ENCODE data around the gene NAV2. TPM values are rescaled to one million over a fixed set of nuclear protein-coding genes. Genes with fewer than 3 reads are reported as not detected.

The NAV2 gene
- total RNA-seq, 1 donor from 2014 or later: 10.3 TPM

- H3K9me3 Mint-ChIP-seq: no peaks in the 10 kb centered on the region
- H3K4me3 Mint-ChIP-seq: peak overlapping the region; percentile 50
- ATAC-seq (ENCODE audit: low read depth) (peak; percentile 73), DNase-seq (no peak)
- ChIA-PET POLR2A (interaction anchor here (0.6 to 1.1 kb wide), 2 partner anchors 10 to 11 kb away, joined by 3 read pairs; no protein-coding TSS in a partner anchor), CTCF (interaction anchor here (0.7 kb wide), 1 partner anchor 29 kb away, joined by 3 read pairs; no protein-coding TSS in a partner anchor)
- peak overlapping the region; percentile 77 for H3K27ac Mint-ChIP-seq
- no peaks in the 10 kb centered on the region for H3K36me3 Mint-ChIP-seq (ENCODE audit: low read depth)
- TF ChIP-seq CTCF (IDR thresholded peaks at IDR 0.05): no peak
- peaks cover 28% of the 10 kb centered on the region for H3K4me1 Mint-ChIP-seq
- H3K27me3 Mint-ChIP-seq: peaks cover 47% of the 10 kb centered on the region
- intact Hi-C loops (cut with micrococcal nuclease): no loop called here
These were observed 266.8 kb downstream of the NAV2 start for GRCh38 chr11:19979519-19979845.

GRCh38 chr11:19980388-19980787 lies 267.8 kb downstream of the NAV2 start:
- no peak overlapping the region for H3K4me3 Mint-ChIP-seq
- H3K9me3 Mint-ChIP-seq: no peaks in the 10 kb centered on the region
- DNase-seq (no peak), ATAC-seq (ENCODE audit: low read depth) (no peak)
- CTCF ChIA-PET: interaction anchor here (0.7 kb wide), 1 partner anchor 30 kb away, joined by 3 read pairs; no protein-coding TSS in a partner anchor
- no peaks in the 10 kb centered on the region for H3K36me3 Mint-ChIP-seq (ENCODE audit: low read depth)
- intact Hi-C loops (cut with micrococcal nuclease): no loop called here
- no peak overlapping the region for H3K27ac Mint-ChIP-seq
- H3K4me1 Mint-ChIP-seq: peaks cover 29% of the 10 kb centered on the region
- H3K27me3 Mint-ChIP-seq: peaks cover 47% of the 10 kb centered on the region
- POLR2A ChIA-PET: interaction anchor here (1.1 kb wide), 1 partner anchor 12 kb away, joined by 3 read pairs; no protein-coding TSS in a partner anchor
- TF ChIP-seq CTCF (IDR thresholded peaks at IDR 0.05): no peak

GRCh38 chr11:19980957-19981669 lies 268.5 kb downstream of the NAV2 start:
- Mint-ChIP-seq H3K4me1 (peaks cover 29% of the 10 kb centered on the region), H3K36me3 (ENCODE audit: low read depth) (no peaks in the 10 kb centered on the region), H3K27ac (no peak overlapping the region), H3K27me3 (peaks cover 50% of the 10 kb centered on the region), H3K4me3 (no peak overlapping the region), H3K9me3 (no peaks in the 10 kb centered on the region)
- DNase-seq: no peak
- ATAC-seq (ENCODE audit: low read depth): no peak
- ChIA-PET POLR2A (no interaction called here), CTCF (no interaction called here)
- no peak for TF ChIP-seq CTCF (IDR thresholded peaks at IDR 0.05)
- intact Hi-C loops (cut with micrococcal nuclease): no loop called here

- Mint-ChIP-seq H3K27ac (no peak overlapping the region), H3K27me3 (peaks cover 37% of the 10 kb centered on the region), H3K4me1 (peaks cover 29% of the 10 kb centered on the region), H3K4me3 (no peak overlapping the region), H3K9me3 (no peaks in the 10 kb centered on the region), H3K36me3 (ENCODE audit: low read depth) (no peaks in the 10 kb centered on the region)
- ChIA-PET POLR2A (no interaction called here), CTCF (no interaction called here)
- ATAC-seq (ENCODE audit: low read depth): no peak
- intact Hi-C loops (cut with micrococcal nuclease): no loop called here
- DNase-seq: no peak
- no peak for TF ChIP-seq CTCF (IDR thresholded peaks at IDR 0.05)
These were observed 270.3 kb downstream of the NAV2 start for GRCh38 chr11:19982774-19983495.

GRCh38 chr11:19984048-19984742 lies 271.6 kb downstream of the NAV2 start:
- ATAC-seq (ENCODE audit: low read depth) (peak; percentile 60), DNase-seq (no peak)
- H3K36me3 Mint-ChIP-seq (ENCODE audit: low read depth): no peaks in the 10 kb centered on the region

More at GRCh38 chr11:19984048-19984742, 271.6 kb downstream of the NAV2 start:
- H3K27ac Mint-ChIP-seq: no peak overlapping the region
- ChIA-PET CTCF (no interaction called here), POLR2A (no interaction called here)
- no peak overlapping the region for H3K4me3 Mint-ChIP-seq
- intact Hi-C loops (cut with micrococcal nuclease): no loop called here
- H3K4me1 Mint-ChIP-seq: peaks cover 19% of the 10 kb centered on the region
- H3K27me3 Mint-ChIP-seq: peaks cover 29% of the 10 kb centered on the region
- no peak for TF ChIP-seq CTCF (IDR thresholded peaks at IDR 0.05)
- no peaks in the 10 kb centered on the region for H3K9me3 Mint-ChIP-seq

Data from activated B cell treated with CpG ODN at 0.5 μM for 24 hours (primary cell).